SK-MEL-5 (cell line): ENCODE measurements around the gene TMEM217. TPM values are rescaled to one million over a fixed set of nuclear protein-coding genes. Genes with fewer than 3 reads are reported as not detected.

Source experiments
- DNase-seq: peaks from one replicate; pipeline ENCODE4 v3.0.0-alpha.2; 2016; ENCODE audit warnings: low read depth, low spot score
- in situ Hi-C: cut with HindIII; loops from 2 replicates; pipeline ENCODE4 v1.10.0; 2016; ENCODE audit warnings: low sequenced_read_pairs, high pct_unique_total_duplicates, low pct_unique_long_range_greater_than_20kb
- small RNA-seq, 2 experiments: library from RNA; depleted of rRNA; stranded (forward); fragments of <200 nt; gene quantifications; one replicate each; pipeline ENCODE3, GENCODE V24; 2014
- total RNA-seq: library from RNA; depleted of rRNA; stranded (reverse); fragments of >200 nt; shearing (Covaris generic); gene quantifications from 2 replicates; pipeline ENCODE4 v1.2.3, GENCODE V29; 2014; rRNA removed

TMEM217 gene
- total RNA-seq, 1 experiment from 2014 or later: 0.11 TPM

DNA sequence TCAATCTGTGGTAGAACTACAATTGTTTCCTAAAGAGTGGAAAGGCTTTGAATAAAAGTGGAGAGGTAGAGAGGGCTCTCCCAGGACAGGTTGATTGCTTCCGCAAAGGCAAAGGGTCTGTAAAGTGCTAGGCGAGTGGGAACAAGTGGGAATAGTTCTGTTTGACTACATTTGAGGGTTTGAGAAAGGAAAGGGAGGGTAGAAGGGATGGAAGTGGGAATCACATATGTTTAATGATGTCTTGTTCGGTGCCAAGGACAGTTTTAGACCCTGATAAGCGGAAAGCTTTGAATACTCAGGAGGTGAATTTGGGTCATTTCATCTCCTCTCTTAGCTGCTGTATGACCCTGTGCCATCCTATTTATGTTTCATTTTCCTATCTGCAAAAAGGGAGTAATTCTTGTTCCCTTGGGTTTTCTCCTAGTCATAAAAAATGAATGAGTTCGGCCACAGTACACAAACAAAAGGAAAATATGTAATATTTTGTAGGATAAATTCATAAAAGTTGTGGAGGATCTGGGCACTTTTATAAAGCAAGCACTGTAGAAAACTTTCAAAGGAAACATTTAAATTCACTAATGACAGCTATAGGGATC is 89.7 kb downstream of the TMEM217 start:
- DNase-seq: no peak
- in situ Hi-C loops: no loop called here

DNA sequence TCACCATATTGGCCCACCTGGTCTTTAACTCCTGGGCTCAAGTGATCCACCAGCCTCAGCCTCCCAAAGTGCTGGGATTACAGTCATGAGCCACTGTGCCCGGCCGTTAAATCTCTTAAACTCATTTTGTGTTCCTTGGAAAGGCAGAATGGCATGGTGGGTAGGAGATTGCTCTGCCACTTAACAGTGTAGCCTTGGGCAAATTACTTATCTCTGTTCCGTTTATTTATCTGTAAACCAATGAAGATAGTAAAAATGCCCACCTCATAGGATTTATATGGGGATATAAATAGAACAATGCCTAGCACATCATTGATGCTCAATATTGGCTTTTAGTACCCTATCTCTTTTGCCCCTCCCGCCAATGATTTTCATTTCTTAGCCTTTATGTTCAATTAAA is 95.2 kb downstream of the TMEM217 start:
- in situ Hi-C loops: no loop called here
- no peak for DNase-seq

Small RNA genes lying within 50 kb of the gene (small RNA-seq; reads per million reads assigned to genes)
- 0 reads per million in 2 experiments for gene AL096712.1

Other genes starting within 250 kb of the TMEM217 start
- gene PIM1, start 88.0 kb downstream of the TMEM217 start, total RNA-seq: 0.85 and 1.1 TPM in 2 replicates
- gene TBC1D22B, start 372 bp downstream of the TMEM217 start, total RNA-seq: 6.5 and 7.1 TPM in 2 replicates
- gene RNF8, start 95.8 kb upstream of the TMEM217 start, total RNA-seq: 23.4 and 29.0 TPM in 2 replicates
- 32.4 and 32.9 TPM in 2 replicates for gene CMTR1, start 175.1 kb upstream of the TMEM217 start, total RNA-seq
- gene CCDC167, start 241.7 kb upstream of the TMEM217 start, total RNA-seq: 31.1 and 40.7 TPM in 2 replicates